ENCODE results near the gene QRICH1. TPM values are rescaled to one million over a fixed set of nuclear protein-coding genes. Genes with fewer than 3 reads are reported as not detected.

Gene QRICH1
- total RNA-seq, 4 donors from 2014 or later = 66.2 to 93.9 (median 82.6) TPM

- TF ChIP-seq CTCF (IDR thresholded peaks at IDR 0.05) = no peak
- TF ChIP-seq POLR2A (IDR thresholded peaks at IDR 0.05) = no peak
- no peak for TF ChIP-seq EP300 (IDR thresholded peaks at IDR 0.05)
- Histone ChIP-seq H3K36me3 (peaks cover 0 to 56% (median 8%) of the 10 kb centered on the region in 3 donors), H3K27ac (no peak overlapping the region), H3K4me3 (no peak overlapping the region), H3K9me3 (no peaks in the 10 kb centered on the region), H3K27me3 (no peaks in the 10 kb centered on the region), H3K4me1 (peaks cover 0 to 59% (median 20%) of the 10 kb centered on the region in 4 donors)
- no peak for DNase-seq (ENCODE audit: low spot score in 2 of 2)
- 78 to 85% methylated on average over 8 of the region's 8 CpGs for WGBS, 2 donors
Observed at GRCh38 chr3:49025793-49026520, 67.9 kb downstream of the QRICH1 start.

- no peak overlapping the region for H3K27ac ChIP-seq
- H3K36me3 ChIP-seq = peaks cover 0 to 49% (median 8%) of the 10 kb centered on the region in 3 donors
- H3K4me3 ChIP-seq = no peak overlapping the region
- peaks cover 0 to 66% (median 26%) of the 10 kb centered on the region in 4 donors for H3K4me1 ChIP-seq
- TF ChIP-seq CTCF (IDR thresholded peaks at IDR 0.05) = no peak
- TF ChIP-seq POLR2A (IDR thresholded peaks at IDR 0.05) = no peak
- no peak for TF ChIP-seq EP300 (IDR thresholded peaks at IDR 0.05)
- no peaks in the 10 kb centered on the region for H3K27me3 ChIP-seq
- H3K9me3 ChIP-seq = no peaks in the 10 kb centered on the region
- WGBS, 2 donors = 62 to 66% methylated on average over 10 to 13 of the region's 13 CpGs
- no peak for DNase-seq (ENCODE audit: low spot score in 2 of 2)
Observed at GRCh38 chr3:49025005-49025792, 68.7 kb downstream of the QRICH1 start.

GRCh38 chr3:49024449-49024848 lies 69.4 kb downstream of the QRICH1 start:
- Histone ChIP-seq H3K27me3 (no peaks in the 10 kb centered on the region), H3K27ac (no peak overlapping the region), H3K36me3 (peaks cover 0 to 45% (median 8%) of the 10 kb centered on the region in 3 donors), H3K4me1 (peaks cover 0 to 69% (median 30%) of the 10 kb centered on the region in 4 donors), H3K4me3 (no peak overlapping the region), H3K9me3 (no peaks in the 10 kb centered on the region)
- TF ChIP-seq POLR2A (IDR thresholded peaks at IDR 0.05) (no peak), EP300 (IDR thresholded peaks at IDR 0.05) (no peak), CTCF (IDR thresholded peaks at IDR 0.05) (no peak)
- DNase-seq (ENCODE audit: low spot score in 2 of 2) = no peak
- WGBS, 2 donors = 67 to 70% methylated on average over 5 of the region's 5 CpGs

GRCh38 chr3:49023775-49024174 lies 70.1 kb downstream of the QRICH1 start:
- no peak for DNase-seq (ENCODE audit: low spot score in 2 of 2)
- Histone ChIP-seq H3K4me3 (no peak overlapping the region), H3K36me3 (peaks cover 0 to 45% (median 8%) of the 10 kb centered on the region in 3 donors), H3K27ac (no peak overlapping the region), H3K4me1 (peaks cover 0 to 73% (median 32%) of the 10 kb centered on the region in 4 donors), H3K9me3 (no peaks in the 10 kb centered on the region), H3K27me3 (no peaks in the 10 kb centered on the region)
- TF ChIP-seq CTCF (IDR thresholded peaks at IDR 0.05) (no peak), POLR2A (IDR thresholded peaks at IDR 0.05) (no peak), EP300 (IDR thresholded peaks at IDR 0.05) (no peak)
- WGBS, 2 donors = 81 to 96% methylated on average over 4 of the region's 4 CpGs
